Vagina (tissue), 2 donors: ENCODE data around the gene ARHGAP6. TPM values are rescaled to one million over a fixed set of nuclear protein-coding genes. Genes with fewer than 3 reads are reported as not detected.

Experiments
- DNase-seq, 2 donors: peaks; one replicate each; pipeline ENCODE4 v3.0.0-alpha.2; 2017; ENCODE audit errors: extremely low spot score in 2 of 2
- H3K27ac ChIP-seq: fragments of 200-600 bp; sonication (generic); one replicate; pipeline ENCODE4 v1.5.1; 2019
- H3K27me3 ChIP-seq: fragments of 200-600 bp; sonication (generic); one replicate; pipeline ENCODE4 v1.5.1; 2019
- H3K36me3 ChIP-seq, 2 donors: fragments of 200-600 bp; sonication (generic); one replicate each; pipeline ENCODE4 v1.5.1; 2017 to 2019
- H3K4me1 ChIP-seq: fragments of 200-600 bp; sonication (generic); one replicate; pipeline ENCODE4 v1.5.1; 2019
- H3K4me3 ChIP-seq, 2 donors: fragments of 200-600 bp; sonication (generic); 1 replicate in 1 of 2; 2 replicates in 1 of 2; pipeline ENCODE4 v1.5.1; 2016 to 2019
- H3K9me3 ChIP-seq: fragments of 200-600 bp; sonication (generic); one replicate; pipeline ENCODE4 v1.5.1; 2019
- POLR2A ChIP-seq, 2 donors: fragments of 450-650 bp; IDR thresholded peaks; one replicate each; pipeline ENCODE4 v1.6.1; 2017; ENCODE audit warnings: antibody characterized with exemption in 2 of 2, mild to moderate bottlenecking in 2 of 2, moderate library complexity in 2 of 2
- POLR2AphosphoS5 ChIP-seq, 2 donors: sonication (generic); formaldehyde crosslinking; IDR thresholded peaks; one replicate each; pipeline ENCODE4 v1.9.0; 2017; ENCODE audit warnings: antibody characterized with exemption in 2 of 2, mild to moderate bottlenecking in 2 of 2, low read depth in 1 of 2; ENCODE audit not compliant: insufficient read depth in 1 of 2
- intact Hi-C: fragments of 100-400 bp; cut with DNase I; formaldehyde crosslinking; loops from one replicate; pipeline ENCODE4 v1.15.1; 2023
- total RNA-seq: library from RNA; depleted of rRNA; stranded (reverse); fragments of >200 nt; gene quantifications from one replicate; pipeline ENCODE4 v1.2.3, GENCODE V29; 2016
- TF ChIP-seq, protein P1 (sequence below), 3 experiments: fragments of 450-650 bp in 2 of 3; fragments of 200-600 bp in 1 of 3; sonication (generic) in 1 of 3; IDR thresholded peaks; one replicate each; pipeline ENCODE4 v1.5.1; 2017 to 2019; ENCODE audit warnings: antibody characterized with exemption in 3 of 3, mild to moderate bottlenecking in 2 of 3, moderate library complexity in 2 of 3

Gene ARHGAP6
- total RNA-seq, 1 donor from 2014 or later: 15.7 TPM

DNA sequence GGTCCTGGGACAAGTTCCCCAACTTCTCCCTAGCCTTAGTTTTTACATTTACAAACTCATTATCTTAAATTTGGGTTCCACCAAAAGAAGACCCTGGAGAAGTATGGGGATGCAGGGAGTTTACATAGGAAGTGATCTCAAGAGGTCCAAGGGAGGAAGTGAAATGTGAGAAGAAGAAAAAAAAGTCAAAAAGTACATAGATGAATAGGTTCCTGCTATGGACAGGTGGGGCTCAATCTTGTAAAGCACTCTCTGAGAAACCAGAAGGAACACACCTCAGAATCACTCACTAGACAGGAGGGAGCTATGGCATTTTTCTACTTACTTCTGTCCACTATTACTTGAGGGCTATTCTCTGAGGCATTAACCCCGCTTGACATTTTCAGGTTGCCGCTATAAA is 56.6 kb downstream of the ARHGAP6 start:
- no peaks in the 10 kb centered on the region for H3K27me3 ChIP-seq
- TF ChIP-seq, protein P1, sequence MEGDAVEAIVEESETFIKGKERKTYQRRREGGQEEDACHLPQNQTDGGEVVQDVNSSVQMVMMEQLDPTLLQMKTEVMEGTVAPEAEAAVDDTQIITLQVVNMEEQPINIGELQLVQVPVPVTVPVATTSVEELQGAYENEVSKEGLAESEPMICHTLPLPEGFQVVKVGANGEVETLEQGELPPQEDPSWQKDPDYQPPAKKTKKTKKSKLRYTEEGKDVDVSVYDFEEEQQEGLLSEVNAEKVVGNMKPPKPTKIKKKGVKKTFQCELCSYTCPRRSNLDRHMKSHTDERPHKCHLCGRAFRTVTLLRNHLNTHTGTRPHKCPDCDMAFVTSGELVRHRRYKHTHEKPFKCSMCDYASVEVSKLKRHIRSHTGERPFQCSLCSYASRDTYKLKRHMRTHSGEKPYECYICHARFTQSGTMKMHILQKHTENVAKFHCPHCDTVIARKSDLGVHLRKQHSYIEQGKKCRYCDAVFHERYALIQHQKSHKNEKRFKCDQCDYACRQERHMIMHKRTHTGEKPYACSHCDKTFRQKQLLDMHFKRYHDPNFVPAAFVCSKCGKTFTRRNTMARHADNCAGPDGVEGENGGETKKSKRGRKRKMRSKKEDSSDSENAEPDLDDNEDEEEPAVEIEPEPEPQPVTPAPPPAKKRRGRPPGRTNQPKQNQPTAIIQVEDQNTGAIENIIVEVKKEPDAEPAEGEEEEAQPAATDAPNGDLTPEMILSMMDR (IDR thresholded peaks at IDR 0.05): no peak
- TF ChIP-seq POLR2A (IDR thresholded peaks at IDR 0.05) (no peak), POLR2AphosphoS5 (IDR thresholded peaks at IDR 0.05; ENCODE audit: insufficient read depth in 1 of 2, low read depth in 1 of 2) (no peak)
- H3K4me3 ChIP-seq: no peak overlapping the region
- no peak for DNase-seq
- H3K27ac ChIP-seq: no peak overlapping the region
- H3K9me3 ChIP-seq: no peaks in the 10 kb centered on the region
- no peaks in the 10 kb centered on the region for H3K36me3 ChIP-seq
- no peaks in the 10 kb centered on the region for H3K4me1 ChIP-seq
- intact Hi-C loops: no loop called here

DNA sequence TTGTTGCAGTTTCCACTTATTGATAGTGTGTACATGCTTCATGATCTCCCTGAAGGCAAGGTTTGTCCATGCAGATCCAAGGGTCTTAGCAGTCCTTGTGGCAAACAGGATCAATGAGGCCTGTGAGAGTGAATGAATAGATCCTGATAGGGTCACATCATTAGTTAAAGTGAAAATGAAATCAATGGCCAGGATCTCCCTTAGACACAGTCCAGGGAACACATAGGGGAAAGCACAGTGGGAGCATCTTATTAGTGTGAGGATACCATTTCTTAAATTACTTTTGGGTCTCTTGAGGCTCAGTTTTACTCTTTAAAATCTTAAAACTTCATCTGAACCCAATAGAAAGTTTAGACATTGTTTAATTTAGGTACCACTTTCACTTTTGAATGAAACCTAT is 59.3 kb downstream of the ARHGAP6 start:
- Histone ChIP-seq H3K9me3 (no peaks in the 10 kb centered on the region), H3K27ac (no peak overlapping the region), H3K36me3 (no peaks in the 10 kb centered on the region), H3K4me1 (no peaks in the 10 kb centered on the region), H3K27me3 (no peaks in the 10 kb centered on the region), H3K4me3 (no peak overlapping the region)
- intact Hi-C loops: no loop called here
- no peak for DNase-seq
- TF ChIP-seq POLR2A (IDR thresholded peaks at IDR 0.05): no peak
- no peak for TF ChIP-seq POLR2AphosphoS5 (IDR thresholded peaks at IDR 0.05; ENCODE audit: insufficient read depth in 1 of 2, low read depth in 1 of 2)
- TF ChIP-seq, protein P1 (IDR thresholded peaks at IDR 0.05): no peak

DNA sequence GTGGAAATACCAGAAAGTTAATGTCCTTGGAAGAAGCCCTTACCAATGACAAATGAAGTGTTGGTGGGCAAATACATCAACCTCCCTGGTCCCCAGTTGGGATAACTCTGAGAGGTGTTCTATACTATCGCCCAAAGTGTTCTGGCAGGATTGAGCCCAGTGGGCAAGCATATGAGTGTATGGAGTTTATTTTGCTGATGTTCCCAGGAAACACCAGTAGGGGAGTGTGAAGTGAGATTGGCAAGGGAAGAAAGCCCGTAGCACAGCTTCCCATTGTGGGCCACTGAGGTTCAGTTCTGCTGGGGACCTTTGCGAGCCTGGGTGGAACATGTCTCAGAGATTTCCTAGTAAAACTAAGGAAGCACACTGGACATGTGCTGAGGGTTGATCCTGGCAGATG is 65.1 kb downstream of the ARHGAP6 start:
- Histone ChIP-seq H3K27ac (no peak overlapping the region), H3K27me3 (no peaks in the 10 kb centered on the region), H3K9me3 (no peaks in the 10 kb centered on the region), H3K4me1 (no peaks in the 10 kb centered on the region), H3K36me3 (no peaks in the 10 kb centered on the region), H3K4me3 (no peak overlapping the region)
- no peak for DNase-seq
- TF ChIP-seq POLR2A (IDR thresholded peaks at IDR 0.05): no peak
- no peak for TF ChIP-seq POLR2AphosphoS5 (IDR thresholded peaks at IDR 0.05; ENCODE audit: insufficient read depth in 1 of 2, low read depth in 1 of 2)
- TF ChIP-seq, protein P1 (IDR thresholded peaks at IDR 0.05): no peak
- intact Hi-C loops: no loop called here

DNA sequence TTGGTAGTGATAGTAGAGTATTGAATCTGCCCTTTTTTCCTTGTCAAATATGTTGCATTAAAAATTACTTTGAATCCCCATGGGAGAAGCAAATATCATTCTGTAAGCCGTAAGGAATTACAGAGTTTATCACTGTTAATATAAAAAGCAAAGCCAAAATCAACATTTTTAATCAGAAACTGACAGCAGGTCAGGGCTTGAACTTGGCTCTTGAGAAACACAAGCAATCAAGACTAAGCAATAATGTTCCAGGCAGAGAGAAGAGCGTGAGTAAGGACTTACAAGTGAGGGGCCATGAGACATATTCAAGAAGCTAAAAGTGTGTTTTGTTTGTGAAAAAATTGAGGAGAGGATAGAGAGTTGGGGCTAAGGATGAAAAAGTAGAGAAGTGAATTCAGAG is 68.2 kb downstream of the ARHGAP6 start:
- Histone ChIP-seq H3K27ac (no peak overlapping the region), H3K9me3 (no peaks in the 10 kb centered on the region), H3K27me3 (no peaks in the 10 kb centered on the region), H3K4me3 (no peak overlapping the region), H3K36me3 (no peaks in the 10 kb centered on the region), H3K4me1 (no peaks in the 10 kb centered on the region)
- DNase-seq: no peak
- intact Hi-C loops: no loop called here
- TF ChIP-seq, protein P1 (IDR thresholded peaks at IDR 0.05): no peak
- no peak for TF ChIP-seq POLR2AphosphoS5 (IDR thresholded peaks at IDR 0.05; ENCODE audit: insufficient read depth in 1 of 2, low read depth in 1 of 2)

DNA sequence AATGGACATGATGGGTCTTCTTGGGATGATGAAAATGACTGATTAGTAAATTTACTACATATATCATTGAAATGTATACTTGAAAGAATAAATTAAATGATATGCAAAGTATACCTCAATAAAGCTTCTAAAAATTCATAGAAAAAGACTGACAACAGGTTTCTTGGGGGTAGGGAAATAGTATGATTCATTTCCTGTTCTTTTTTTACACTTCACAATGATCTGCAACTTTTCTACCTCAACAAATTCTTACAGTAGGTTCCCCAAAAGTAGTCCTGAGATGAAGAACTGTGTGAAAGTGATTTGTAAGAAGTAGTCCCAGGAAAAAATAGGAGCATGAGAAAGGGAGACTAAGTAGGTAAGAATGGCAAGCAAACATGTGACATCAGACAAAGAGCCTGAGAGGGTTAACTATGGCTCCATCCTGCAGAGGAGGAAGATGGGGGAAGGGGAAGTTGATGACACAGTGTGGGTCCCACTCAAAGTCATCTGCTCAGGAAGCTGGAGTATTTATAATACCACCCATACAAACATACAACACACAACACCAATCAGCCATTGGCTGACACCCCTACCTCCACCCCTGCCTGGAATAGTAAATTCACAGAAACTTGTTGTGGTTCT is 73.9 kb downstream of the ARHGAP6 start:
- DNase-seq: no peak
- Histone ChIP-seq H3K27me3 (no peaks in the 10 kb centered on the region), H3K27ac (no peak overlapping the region), H3K36me3 (no peaks in the 10 kb centered on the region), H3K4me1 (no peaks in the 10 kb centered on the region), H3K9me3 (no peaks in the 10 kb centered on the region), H3K4me3 (no peak overlapping the region)
- intact Hi-C loops: no loop called here
- TF ChIP-seq, protein P1 (IDR thresholded peaks at IDR 0.05): no peak
- no peak for TF ChIP-seq POLR2AphosphoS5 (IDR thresholded peaks at IDR 0.05; ENCODE audit: insufficient read depth in 1 of 2, low read depth in 1 of 2)
- TF ChIP-seq POLR2A (IDR thresholded peaks at IDR 0.05): no peak
